OCI-M2 (cell line): ENCODE results near the gene CAMKK1.

ENCODE experiments used
- DNase-seq: peaks from one replicate; lab custom pipeline; 2025; ENCODE audit not compliant: unreplicated experiment; lab: John Stamatoyannopoulos, UW

Gene CAMKK1

DNA sequence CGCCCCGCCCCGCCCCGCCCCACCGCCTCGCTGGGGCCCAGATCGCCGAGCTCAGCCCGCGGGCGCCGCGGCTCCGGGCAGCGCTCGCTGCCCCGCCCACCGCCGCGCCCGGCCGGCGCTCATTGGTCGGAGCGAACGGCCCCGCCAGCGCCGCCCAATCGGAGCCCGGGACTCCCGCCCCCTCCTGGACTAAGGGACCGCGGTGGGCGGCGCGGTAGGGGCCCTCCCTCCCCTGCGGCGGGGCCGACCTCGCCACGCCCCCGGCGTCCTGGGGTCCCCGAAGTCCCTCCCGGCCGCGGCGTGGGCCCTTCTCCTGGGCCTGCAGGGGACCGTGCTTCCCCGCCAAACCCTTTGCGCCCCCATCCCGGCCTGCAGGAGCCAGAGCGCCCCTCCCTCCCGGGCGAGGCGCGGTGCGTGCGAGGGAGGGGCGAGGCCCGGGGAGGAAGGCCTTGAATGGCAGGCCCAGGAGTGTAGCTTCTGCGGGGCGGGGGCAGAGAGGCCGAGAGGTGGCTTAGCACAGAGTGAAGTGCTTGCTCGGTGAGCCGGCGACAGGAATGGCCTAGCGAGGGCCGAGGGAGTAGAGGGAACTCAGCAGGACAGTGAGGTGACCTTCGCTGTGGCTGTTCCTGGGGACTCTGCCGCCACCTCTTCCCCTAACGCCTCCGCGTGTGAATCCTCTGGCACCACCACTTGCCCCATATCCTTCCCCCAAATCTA, at the start of gene CAMKK1:
CAMKK1 (minus strand) TSS at position 51 of the 717 bp plus-strand sequence. CDS start 7,366 bp downstream, outside the sequence.
- no peak for DNase-seq

DNA sequence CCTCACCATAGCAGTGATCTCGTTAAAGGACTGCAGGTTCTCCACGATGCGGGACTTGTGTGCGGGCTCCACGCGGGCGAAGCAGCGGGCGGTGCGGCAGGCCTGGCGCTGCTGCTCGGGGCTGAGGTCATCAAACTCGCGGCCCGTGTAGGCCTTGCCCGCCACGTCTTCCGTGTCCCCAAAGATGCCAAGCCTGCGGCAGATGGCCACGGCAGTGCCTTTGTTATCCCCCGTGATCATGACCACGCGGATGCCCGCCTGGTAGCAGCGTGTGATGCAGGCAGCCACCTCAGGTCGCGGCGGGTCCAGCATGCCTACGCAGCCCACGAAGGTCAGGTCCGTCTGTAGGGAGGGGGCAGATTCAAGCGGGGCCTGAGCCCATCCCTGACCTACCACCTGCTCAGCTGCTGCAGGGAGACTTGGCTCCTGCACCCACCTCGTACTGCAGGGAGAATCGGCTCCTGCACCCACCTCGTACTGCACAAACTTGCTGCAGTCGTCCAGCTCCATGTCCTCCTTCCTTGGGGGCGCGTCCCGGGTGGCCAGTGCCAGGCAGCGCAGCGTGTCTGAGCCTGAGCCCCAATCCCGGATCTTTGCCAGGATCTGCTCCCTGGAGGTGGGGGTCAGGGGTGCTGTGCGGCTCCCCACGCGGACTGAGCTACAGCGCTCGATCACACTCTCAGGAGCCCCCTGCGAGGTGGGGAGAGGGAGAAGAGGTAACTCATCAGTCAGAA, 48.3 kb upstream of the CAMKK1 start:
- DNase-seq, result no peak

DNA sequence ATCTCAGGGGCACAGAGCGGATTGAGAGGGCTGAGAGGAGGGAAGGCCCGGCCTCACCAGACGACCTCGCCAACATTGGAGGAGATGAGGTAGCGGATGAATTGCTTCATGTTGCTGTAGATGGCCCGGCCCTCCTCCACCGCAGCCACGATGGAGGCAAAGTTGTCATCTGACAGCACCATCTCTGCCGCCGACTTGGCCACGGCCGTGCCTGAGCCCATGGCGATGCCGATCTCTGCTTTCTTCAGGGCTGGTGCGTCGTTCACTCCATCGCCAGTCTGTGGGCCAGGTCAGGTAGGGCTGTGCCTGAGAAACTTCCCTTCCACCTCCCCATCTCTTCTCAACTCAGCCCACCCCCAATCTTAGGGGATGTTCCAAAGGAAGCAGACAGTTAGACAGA, 44.5 kb upstream of the CAMKK1 start:
- no peak for DNase-seq

DNA sequence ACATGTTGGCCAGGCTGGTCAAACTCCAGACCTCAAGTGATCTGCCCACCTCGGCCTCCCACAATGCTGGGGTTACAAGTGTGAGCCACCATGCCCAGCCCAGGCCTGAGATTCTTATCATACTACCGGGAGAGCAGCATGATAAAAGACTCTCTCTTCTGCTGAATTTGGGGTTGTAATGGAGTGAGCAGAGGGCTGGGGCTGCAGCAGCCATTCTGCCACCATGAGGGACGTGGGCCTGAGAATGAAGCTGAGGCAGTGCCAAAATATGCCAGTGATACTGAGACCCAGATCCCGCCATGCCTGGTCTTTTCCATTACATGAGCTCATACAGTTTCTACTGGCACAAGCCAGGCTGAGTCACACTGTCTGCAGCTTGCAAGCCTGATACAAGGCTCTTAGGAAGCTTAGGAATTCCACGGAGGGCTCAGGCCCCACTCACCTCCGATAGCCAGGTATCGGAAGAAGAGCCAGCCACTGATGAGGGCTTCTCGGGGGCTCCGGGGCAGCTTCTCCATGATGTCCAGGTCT, 43.0 kb upstream of the CAMKK1 start:
- DNase-seq, result no peak

DNA sequence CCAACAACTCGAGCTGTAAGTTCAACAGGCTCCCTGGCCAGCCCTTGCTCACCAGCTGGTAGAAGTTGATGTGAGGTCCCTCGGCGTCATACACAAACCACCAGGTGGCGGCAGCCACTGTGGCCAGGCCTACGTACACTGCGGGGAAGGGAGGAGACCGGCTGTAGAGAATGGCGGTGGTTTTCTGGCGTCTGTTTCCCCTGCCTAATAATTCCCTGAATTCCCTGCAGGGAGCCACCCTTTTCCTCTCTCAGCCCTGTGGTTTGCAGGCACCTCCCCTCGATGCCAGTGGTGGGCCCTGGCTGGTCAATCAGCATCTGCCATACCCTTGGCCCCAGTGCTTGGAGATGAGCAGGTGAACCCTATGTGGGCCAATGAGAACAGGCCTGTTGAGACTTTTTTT, 42.3 kb upstream of the CAMKK1 start:
- DNase-seq, result no peak

DNA sequence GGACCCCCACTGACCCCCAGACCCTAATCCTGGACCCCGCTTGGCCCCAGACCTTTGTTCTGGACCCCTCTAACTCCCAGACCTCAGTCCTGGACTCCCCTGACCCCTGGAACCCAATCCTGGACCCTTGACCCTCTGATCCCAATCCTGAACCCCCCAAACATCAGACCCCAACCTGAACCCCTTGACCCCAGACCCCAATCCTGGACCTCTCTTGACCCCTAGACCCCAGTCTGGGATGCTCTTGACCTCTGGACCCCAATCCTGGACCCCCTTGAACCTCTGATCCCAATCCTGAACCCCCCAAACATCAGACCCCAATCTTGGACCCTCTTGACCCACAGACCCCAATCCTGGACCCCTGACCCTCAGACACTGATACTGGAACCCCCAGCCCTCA, 36.9 kb upstream of the CAMKK1 start:
- DNase-seq, result no peak

DNA sequence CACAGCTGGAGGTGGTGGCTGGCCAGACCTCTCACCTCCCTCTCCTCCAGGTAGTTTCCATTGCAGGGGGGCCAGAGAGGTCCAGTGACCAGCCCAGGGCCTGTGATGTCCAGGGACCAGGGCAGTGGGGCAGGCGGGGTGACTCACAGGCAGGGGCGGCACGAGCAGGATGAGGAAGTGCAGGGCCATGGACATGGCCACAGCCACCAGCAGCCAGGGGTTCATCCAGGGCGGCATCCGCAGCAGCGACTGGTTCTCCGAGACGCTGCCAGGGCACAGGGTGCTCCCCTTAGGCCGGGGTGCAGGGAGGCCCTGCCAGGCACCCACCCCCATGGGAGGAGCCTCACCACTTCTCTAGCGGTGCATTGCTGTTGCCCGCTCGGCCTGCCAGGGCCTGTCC, 36.3 kb upstream of the CAMKK1 start:
- no peak for DNase-seq

DNA sequence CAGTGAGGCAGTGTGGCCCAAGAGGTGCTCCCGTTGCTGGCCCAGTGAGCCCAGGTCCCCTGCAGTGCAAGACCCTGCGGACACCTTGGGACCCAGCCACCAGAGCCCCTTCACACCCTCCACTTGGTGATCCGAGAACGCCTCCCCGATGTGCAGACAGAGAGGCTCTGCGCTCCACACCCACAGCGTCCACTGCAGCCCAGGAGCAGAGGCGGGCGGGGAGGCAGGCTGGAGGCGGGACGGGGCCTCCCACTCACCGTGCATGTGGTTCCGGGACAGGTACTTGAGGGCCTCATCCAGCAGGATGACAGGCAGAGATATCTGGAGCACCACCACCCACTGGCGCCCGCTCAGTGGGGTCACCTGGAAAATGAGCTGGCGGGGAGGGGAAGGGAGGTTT, 35.6 kb upstream of the CAMKK1 start:
- DNase-seq, result no peak

DNA sequence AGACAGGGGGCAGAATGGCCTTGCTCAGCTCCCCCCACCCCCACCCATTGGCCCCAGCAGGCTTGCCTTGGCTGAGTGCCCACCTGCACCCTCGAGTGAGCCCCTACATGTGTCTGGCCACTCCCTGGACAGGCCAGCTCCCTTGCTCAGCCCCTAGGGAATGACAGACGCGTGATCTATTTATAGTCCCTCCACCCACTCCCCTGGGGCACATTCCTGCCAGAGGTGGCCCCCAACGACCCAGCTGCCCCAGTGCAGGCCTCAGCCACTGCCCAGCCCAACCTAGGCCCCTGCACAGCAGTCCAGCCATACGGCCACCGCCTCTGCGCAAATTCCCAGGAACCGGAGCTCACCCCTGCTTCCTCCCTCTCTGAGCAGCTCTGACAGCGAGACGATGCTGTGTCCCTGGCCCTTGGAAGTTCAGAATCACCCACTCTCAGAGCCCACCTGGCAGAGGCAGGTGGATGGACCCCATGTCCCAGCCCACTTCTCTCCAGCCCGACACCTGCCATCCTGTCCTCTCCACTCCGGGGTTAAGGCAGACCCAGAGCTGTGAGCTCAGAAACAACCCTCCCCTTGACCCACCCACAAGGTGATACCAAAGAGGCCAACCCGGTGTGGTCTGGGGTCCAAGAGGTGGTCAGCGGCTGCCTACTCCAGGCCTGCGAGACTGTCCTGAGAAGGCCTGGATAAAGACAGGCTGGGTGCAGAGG, 34.9 kb upstream of the CAMKK1 start:
- no peak for DNase-seq

DNA sequence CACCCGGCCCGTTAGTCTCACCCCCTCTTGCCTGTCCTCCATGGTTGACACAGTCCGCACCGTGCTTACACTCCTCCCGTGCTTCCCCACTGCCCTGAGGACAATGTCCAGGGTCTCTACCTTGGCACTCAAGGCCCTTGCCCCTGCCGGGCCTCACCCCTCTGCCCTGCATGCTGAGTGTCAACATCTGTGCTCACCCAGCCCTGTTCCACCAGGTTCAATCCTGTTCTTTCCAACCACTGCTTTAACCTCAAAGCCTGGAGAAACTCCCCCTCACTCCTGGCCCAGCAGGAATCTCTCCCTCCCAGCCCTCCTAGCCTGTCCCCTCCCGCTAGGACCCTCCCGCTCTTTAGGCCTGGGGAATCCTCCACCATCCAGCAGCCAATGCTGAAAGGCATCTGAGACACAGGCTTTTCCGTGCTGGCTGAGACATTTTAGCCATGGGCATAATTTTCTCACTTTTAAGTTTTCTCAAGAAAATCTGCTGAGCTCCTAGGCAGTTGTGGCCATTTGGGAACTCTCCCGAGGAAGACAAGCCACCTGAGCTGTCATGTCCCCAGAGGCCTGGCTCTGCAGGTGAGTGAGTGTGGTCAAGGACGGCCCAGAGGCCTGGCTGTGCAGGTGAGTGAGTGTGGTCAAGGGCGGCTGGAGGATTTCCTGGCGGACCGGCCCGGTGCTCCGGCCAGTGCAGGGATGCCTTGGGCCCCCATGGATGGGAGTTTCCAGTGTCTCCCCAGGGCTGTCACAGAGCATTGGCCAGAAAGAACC, 34.2 kb upstream of the CAMKK1 start:
- DNase-seq, result no peak

DNA sequence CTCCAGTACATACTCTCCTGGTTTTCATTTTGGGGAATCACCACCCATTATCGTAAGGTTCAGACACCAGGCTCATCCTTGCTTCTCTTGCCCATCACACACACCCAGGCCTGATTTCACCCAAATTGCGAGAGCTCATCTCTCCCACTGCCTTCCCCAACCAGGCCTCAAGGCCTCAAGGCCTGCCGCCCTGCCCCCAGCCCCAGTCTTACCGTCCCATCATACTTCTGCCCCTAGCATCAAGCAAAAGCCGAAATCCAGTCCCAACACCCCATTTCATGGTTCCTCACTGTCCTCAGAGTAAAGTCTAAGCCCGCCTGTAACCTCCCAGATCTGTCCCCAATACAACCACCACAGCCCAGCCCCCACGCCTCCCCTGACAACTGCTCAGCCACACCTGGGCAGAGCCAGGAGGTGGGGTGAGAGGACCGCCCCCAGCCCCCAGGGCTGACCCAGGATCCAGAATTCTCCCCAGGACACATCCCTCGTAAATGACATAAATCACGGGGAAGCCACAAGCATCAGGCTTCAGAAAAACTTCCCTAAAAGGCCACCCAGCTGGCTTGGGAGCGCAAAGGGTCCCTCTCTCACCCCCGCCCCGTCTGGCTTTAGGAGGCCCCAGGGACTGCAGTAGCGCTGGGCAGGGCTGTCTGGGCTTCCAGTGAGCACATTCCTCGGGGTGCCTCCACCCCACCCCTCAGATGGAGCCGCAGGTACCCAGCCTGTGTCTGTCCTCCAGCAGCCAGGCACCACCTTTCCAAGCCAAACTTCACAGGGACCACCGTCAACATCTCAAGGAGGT, 33.0 kb upstream of the CAMKK1 start:
- no peak for DNase-seq

DNA sequence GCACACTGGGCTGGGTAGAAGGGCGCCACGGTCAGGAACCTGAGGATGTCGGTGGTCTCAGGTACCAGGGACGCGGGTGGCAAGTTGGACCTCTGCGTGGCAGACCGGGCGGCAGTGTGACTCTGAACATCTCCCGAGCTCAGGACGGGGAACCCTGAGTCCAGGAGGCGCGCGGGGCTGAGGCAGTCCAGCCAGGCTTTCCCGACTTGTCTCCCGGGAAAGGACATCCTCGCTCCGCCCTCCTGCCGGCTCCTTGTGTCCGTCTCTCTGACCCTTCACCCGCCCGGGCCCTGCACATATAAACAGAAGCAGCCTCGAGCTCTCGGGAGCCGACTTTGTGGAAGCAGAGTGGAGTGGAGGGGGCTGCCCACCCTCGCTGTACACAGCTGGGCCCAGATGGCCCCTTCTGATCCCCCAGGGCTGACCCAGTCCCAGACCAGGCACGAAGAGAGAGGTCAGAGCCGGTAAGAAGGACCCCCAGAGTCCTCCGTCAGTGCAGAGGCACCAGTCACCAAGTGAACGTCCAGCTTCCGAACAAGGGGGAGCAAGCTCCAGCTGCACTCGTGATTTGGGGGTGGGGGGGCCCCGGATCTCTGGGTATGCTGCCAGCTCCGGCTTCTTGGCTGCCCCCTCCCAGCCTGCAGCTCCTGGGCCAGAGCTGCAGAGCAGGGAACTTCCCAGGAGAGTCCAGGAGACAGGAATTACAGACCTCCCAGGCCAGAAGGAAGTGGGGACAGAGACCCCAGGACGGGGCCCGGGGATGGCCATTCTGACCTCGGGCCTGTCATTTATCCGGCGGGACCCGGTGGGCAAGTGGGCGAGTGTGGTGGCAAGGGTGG, 31.9 kb upstream of the CAMKK1 start:
- DNase-seq, result no peak

DNA sequence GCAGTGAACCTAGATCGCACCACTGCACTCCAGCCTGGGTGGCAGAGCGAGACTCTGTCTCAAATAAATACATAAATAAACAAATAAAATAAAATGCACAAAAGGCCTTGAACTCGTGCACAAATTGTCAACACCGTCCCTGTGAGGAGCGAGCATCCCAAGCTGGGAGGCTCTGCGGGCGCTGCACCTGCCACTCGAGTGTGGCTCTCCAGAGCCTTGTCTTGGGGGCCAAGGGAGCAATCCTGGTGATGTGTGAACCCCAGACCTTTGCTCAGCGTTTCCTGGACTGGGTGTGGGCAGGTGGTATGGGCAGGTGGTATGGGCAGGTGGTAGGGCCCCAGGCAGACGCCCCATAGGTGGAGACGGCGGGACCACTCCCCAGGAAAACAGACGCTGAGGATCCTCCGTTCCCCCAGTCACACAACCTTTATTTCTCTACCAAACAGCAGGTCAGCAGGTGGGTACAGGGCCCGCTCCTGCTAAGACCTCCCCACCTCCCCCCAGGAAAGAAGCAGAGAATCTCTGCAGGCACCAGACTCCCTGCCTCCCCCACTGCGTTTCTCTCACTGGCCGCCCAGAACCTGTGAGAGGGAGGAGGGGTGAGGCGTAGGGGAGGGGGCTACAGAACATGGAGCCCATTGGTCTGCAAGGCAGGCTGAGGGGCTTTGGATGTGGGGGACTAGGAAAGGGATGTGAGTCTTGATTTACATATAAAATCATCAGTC, 30.8 kb upstream of the CAMKK1 start:
- DNase-seq, result no peak

DNA sequence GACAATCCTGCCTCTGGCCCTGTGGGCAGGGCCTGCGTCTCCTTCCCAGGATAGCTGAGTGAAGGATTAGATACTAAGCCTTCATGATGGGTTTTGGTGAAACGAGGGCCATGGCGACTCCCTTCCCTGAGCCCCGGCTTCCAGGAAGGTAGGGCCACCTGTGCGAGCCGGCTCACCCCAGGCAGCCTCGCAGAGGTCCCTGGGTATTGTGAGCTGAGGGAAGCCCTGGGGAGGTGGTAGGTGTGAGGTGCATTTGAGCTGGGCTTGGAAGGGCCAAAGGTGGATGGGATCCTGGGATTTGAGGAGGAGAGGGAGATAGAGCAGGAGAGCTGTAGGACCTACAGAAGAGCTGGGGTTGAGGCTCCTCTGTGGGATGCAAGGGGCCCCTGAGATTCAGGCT, 29.9 kb upstream of the CAMKK1 start:
- DNase-seq, result no peak

DNA sequence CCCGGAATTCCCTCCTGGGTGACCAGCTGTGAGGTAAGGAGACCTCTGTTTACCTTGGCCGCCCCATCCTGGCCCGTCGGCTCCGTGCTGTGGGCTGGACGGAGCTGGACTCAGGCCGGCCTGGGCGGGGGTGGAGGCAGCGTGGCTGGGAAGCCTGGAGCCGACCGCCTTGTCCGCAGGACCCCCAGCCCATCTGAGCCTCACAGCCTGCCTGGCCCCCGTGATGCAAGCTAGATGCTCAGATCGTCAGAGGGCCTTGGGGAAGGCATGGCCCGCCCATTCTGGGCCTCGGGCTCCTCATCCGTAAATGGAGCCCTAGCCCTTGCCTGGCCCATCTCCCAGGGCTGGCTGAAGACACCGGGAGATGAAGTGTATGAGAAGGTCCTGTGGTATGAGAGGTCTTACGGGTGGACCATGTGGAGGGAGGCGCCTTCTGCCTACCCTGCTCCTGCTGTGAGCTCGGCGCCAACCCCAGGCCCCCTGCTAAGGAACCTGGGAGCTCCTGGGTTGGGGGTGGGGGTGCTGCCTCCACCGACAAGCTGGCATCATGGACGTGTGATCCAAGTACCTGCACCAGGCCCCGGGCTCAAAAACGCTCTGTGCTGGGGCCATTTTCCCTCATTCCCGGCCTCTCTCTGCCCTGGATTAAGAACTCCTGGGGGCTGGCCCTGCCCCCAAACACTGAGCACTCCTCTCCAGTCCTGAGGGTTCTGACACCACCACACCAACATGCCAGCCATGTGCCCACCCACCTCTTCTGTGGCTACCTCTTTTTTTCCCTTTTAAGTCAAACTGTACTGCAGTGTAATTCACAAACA, 28.9 kb upstream of the CAMKK1 start:
- no peak for DNase-seq

DNA sequence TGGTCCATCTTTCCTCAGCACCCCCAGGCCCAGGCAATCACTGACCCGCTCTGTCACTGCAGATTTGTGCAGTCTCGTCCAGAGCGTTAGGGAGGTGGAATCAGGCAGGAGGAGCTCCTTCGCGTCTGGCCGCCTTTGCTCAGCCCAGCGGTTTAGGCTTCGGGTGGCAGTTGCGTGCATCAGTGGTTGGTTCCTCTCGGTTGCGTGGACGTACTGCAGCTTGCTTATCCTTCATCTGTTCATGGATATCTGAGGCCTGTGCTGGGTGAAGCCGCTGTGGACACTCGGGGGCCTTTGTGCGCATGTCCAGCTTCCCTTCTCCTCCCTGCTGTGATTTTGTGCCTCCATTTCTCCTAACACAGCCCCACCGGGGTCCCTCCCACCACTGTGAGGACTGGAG, 28.2 kb upstream of the CAMKK1 start:
- DNase-seq, result no peak

DNA sequence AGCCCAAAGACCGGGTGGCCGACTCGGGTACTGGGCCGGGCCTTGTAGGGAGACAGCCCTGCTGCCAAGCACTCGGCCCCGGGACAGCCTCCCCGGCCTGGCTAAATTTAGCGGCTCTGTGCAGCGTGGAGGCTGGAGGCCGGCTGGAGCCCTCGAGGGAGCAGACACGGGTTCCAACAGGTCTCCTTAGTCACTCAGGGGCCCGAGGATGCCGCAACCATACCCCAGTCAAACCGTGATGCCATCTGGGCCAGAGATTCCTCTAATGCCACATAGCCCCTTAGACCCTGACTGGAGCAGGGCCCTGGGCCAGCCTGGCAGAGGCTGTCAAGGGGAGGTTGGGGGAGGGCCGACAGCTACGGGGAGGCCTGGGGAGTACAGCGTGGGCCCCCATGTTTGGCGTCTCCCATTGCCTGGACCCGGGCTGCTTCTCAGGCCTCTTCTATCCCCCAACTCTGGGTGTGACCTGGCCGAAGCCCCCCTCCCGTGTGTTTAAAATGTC, 26.3 kb upstream of the CAMKK1 start:
- no peak for DNase-seq
